GM13977 (cell line): ENCODE measurements around the gene SEMA4D.
A peak's percentile ranks its signal among the peaks of the same experiment; 100 is the strongest.

ENCODE experiments used
- DNase-seq: peaks from one replicate; pipeline ENCODE4 v3.0.0; 2012; ENCODE audit warnings: low spot score
- in situ Hi-C: fragments of 300-500 bp; cut with MboI; formaldehyde crosslinking; loops from one replicate; pipeline ENCODE4 v1.12.0; 2022; ENCODE audit warnings: low sequenced_read_pairs, low pct_unique_long_range_greater_than_20kb, mixed read lengths, inconsistent platforms; ENCODE audit not compliant: unreplicated experiment
- TF ChIP-seq, protein P1 (sequence below): IDR thresholded peaks from 2 replicates; pipeline ENCODE4 v1.5.1; 2012; ENCODE audit warnings: mild to moderate bottlenecking, control low read depth; ENCODE audit not compliant: insufficient read depth; ENCODE audit errors: extremely low read depth, missing control alignments

SEMA4D gene

DNA sequence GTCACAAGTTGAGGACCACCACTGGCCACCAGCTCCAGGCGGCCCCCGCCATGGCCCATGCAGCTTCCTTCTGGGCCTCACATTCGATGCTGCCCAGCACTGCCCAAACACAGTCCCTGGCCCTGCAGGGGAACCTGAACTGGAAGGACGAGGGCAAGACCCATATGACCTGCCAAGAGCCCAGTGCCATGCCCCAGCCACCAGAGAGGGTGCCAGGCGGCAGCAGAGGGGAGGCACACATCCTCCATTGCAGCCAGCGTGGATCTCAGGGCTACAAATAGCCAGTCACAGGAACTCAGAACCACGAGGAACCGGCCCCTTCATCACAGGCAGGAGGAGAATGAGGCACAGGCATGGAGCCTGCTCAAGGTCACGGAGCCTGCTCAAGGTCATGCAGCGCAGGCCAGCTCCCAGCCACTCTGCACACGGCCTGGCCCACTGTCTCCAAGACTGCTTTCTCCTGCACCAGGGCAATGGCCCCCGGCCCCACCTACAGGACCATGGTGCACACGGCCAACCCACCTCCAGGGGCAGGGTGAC is 69.6 kb downstream of the SEMA4D start:
- DNase-seq: no peak
- TF ChIP-seq, protein P1, sequence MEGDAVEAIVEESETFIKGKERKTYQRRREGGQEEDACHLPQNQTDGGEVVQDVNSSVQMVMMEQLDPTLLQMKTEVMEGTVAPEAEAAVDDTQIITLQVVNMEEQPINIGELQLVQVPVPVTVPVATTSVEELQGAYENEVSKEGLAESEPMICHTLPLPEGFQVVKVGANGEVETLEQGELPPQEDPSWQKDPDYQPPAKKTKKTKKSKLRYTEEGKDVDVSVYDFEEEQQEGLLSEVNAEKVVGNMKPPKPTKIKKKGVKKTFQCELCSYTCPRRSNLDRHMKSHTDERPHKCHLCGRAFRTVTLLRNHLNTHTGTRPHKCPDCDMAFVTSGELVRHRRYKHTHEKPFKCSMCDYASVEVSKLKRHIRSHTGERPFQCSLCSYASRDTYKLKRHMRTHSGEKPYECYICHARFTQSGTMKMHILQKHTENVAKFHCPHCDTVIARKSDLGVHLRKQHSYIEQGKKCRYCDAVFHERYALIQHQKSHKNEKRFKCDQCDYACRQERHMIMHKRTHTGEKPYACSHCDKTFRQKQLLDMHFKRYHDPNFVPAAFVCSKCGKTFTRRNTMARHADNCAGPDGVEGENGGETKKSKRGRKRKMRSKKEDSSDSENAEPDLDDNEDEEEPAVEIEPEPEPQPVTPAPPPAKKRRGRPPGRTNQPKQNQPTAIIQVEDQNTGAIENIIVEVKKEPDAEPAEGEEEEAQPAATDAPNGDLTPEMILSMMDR: no peak
- in situ Hi-C loops: no loop called here

DNA sequence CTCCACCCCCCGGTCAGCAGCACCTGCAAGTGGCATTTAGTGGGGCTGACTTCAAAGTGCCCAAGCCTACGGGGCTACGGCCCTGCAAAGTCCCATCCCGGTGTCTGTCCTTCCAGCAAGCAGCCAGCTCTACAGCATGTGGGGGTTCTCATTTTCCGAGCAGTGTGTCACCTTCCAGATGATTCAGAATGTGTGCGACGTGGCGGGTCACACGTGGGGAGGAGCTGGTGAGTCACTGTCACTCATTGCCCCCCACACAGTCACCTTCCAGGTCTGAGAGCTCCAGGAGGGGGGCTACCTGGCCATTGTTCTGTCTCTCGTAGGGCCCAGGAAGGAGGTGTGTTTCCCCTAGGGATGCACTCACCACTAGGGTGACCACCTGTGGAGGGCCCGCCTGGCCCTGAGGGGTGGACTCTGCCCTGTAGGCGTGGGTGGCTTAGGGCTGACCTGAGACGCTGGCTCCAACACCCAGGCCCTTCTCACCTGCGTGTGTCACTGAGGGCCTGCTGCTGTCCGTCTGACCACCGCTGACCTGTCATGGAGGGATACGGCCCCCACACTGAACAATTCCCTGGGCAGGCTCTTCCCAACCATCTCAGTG is 70.2 kb downstream of the SEMA4D start:
- TF ChIP-seq, protein P1: no peak
- in situ Hi-C loops: no loop called here
- no peak for DNase-seq

DNA sequence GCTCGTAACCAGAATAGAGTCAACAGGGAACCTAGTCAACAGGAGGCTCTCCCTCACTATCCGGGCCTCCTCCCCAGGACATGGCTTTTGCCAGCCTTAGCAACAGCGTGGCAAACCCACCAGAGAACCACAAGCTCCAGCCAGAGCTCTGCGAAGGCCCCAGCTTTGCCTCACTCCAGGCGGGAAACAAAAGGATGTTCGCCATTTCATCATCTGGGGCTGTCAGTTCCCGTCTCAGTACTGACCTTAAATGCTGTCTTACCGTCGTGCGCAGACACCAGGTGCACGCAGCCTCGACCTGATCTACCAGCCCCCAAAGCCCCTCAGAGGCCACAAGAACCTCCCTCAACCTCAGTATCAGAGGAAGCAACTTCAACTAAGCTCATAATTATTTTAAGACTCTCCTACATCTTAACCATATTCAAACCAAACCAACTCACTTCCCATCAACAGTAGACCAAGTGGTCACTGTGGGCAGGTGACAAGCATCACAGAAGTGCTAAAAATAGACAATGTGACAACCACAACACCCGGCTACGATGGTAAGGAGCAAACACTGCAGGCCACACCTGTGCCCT is 71.4 kb downstream of the SEMA4D start:
- DNase-seq: peak; percentile 81
- TF ChIP-seq, protein P1: no peak
- in situ Hi-C loops: no loop called here

DNA sequence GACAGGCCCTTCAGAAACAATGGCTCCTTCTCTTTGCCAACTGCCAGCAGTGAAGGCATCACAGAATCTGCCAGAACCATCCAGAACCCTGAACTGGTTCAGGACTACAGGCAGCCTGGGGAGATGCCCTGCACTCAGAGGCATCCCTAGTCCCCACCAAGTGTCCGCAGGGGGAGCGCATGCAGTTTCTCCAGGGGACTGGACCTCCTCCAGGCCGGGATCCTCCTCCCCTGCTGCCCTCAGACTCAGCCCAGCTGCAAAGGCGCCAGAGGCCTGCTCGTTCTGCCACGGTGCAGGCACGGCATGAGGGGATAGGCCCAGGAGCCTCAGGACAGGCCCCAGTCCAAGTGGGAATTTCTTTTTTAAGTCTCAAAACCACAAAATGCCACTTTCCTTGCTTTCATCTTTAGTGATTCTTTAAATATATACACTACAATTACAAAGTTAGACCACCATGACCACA is 72.0 kb downstream of the SEMA4D start:
- TF ChIP-seq, protein P1: no peak
- DNase-seq: no peak
- in situ Hi-C loops: no loop called here

DNA sequence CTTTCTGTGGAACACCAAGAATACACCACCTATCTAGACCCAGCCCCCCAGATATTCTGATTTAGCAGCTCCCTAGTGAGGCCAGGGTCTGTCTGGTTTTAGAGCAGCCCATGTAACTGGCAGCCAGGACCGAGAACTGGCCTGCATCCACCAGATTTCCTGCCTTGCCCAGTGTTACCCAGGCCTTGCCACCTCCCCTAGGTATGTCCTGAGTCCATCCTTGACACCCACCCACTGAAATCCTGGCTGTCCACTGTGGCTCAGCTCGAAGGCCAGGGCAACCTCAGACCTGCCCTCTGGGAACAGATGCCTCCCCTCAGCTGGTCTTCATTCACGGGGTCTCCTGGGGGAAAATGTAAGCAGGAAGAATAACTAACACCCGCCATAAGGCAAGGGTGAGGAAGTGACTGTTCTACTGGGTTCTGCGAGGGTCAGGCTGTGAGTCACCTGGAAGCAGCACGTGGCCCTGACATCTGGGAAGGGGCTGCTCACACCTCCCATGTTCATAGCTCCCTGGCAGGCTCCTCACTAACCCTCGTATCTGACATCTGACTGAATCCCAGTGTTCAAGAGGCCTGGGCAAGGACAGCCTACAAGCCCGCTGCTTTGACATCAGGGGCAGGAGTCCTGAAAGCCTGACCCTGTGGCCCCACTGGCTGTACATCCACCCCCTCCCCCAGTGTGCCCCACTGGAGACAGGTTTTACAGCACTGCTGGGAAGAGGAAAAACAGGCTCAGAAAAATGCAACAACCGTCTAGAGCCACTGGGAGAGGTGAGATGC is 72.7 kb downstream of the SEMA4D start:
- in situ Hi-C loops: no loop called here
- TF ChIP-seq, protein P1: no peak

DNA sequence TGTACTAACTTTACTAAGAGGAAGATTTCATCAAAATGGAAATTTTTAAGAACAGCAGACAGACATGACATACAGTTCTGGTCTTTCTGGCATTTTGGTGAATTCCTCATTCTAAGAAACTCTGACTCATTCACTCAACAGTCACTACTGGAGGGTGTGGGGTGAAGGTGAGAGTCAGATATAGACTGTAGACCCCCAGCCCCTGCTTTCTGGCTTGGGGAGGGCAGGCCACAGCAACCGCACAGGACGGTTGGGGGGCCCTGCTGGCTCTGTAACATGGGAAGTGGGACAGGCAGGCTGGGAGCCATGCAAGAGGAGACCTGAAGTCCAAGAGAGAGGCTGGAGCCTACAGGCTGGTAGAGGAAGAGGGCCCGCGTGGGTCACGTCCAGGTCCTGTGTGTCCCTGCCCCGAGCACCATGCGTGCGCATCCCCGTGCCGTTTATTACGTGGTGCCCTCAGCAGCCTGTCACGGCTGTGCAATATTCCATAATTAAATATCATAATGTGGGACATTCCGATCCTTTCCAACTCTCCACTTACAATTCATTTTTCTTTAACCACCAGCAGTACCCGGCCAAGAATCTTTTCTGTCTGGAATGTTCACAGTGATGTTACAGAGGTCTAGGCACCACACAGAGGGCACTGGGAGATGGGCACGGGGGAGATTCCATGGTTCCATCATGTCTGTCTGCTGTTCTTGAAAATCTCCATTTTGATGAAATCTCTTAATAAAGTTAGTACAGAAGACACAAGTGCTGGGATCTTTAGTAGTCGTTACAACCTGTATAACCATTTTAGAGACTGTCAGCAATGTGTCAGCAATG is 75.5 kb downstream of the SEMA4D start:
- in situ Hi-C loops: no loop called here
- DNase-seq: no peak

More for the DNA sequence above, 72.7 kb downstream of the SEMA4D start:
- no peak for DNase-seq

More for the DNA sequence above, 75.5 kb downstream of the SEMA4D start:
- TF ChIP-seq, protein P1: no peak
